Activated B cell treated with CpG ODN at 0.5 μM for 24 hours (primary cell): Measurements from ENCODE around the gene BMP6. TPM values are rescaled to one million over a fixed set of nuclear protein-coding genes. Genes with fewer than 3 reads are reported as not detected.
A peak's percentile ranks its signal among the peaks of the same experiment; 100 is the strongest.

Experiments used
- ATAC-seq: fragments of 200-7000 bp; cut with Tn5 transposase; one replicate; pipeline ENCODE4 v1.10.0; 2021; ENCODE audit warnings: low read depth, mild to moderate bottlenecking, moderate library complexity
- CTCF ChIA-PET: fragments of 350-600 bp; sonication (Branson Sonifier 250); formaldehyde crosslinking; loops from one replicate; lab custom pipeline; 2021; ENCODE audit warnings: antibody characterized with exemption; lab: Charles Lee
- POLR2A ChIA-PET: fragments of 350-600 bp; sonication (Branson Sonifier 250); formaldehyde crosslinking; loops from one replicate; lab custom pipeline; 2021; ENCODE audit warnings: antibody characterized with exemption; lab: Charles Lee
- DNase-seq: peaks from one replicate; pipeline ENCODE4 v3.0.0; 2022
- H3K27ac Mint-ChIP-seq: one replicate; pipeline ENCODE4 v1.8.0; 2020; ENCODE audit warnings: mixed read lengths
- H3K27me3 Mint-ChIP-seq: one replicate; pipeline ENCODE4 v1.8.0; 2021; ENCODE audit warnings: mixed read lengths
- H3K36me3 Mint-ChIP-seq: one replicate; pipeline ENCODE4 v1.8.0; 2021; ENCODE audit warnings: low read depth, mixed read lengths
- H3K4me1 Mint-ChIP-seq: one replicate; pipeline ENCODE4 v1.8.0; 2021; ENCODE audit warnings: mixed read lengths
- H3K4me3 Mint-ChIP-seq: one replicate; pipeline ENCODE4 v1.8.0; 2020; ENCODE audit warnings: mild to moderate bottlenecking, mixed read lengths
- H3K9me3 Mint-ChIP-seq: one replicate; pipeline ENCODE4 v1.8.0; 2020; ENCODE audit warnings: mixed read lengths
- intact Hi-C: fragments of 100-400 bp; cut with micrococcal nuclease; formaldehyde crosslinking; loops from one replicate; pipeline ENCODE4 v1.15.1; 2024
- total RNA-seq: library from RNA; stranded (reverse); gene quantifications from 2 replicates; pipeline ENCODE4 v1.2.3, GENCODE V29; 2022
- TF ChIP-seq, protein P1 (sequence below): fragments of 200-600 bp; IDR thresholded peaks from one replicate; pipeline ENCODE4 v1.8.0; 2022; ENCODE audit warnings: antibody characterized with exemption, mild to moderate bottlenecking

The BMP6 gene
- total RNA-seq, 1 donor from 2014 or later, result 0.75 TPM

DNA sequence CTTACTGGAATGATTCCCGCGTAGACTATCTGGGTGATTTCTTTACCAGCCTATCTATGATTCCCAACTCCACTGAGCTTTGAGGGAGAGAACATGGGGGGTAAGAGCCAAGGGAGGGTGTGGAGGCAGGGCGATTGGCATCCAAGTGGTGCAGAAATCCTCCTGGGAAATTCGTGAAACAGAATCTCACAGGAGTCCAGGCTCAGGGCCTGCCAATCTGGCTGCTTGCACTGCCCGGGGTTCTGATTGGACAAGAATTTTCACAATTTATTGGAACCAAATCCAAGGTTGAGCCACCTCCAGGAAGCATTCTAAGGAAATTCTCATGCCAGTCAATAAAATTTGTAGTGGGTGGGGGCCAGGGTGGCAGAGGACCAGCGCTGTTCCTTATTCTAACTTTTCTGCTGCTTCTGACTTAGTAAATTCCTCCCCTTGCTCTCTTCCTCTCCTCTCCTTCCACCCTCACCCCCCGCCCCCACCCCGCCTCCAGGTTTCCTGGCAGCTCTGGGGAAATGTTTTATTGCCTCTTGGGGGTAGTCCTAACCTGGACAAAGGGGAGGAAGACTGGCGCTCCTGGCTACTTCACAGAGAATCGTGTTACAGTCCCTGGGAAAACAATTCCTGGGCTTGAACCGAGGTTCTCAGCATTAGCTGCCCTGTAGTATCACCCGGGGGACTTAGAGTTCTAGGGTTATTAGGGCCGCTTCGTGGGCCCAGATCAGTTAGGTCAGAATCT, 3.1 kb downstream of the BMP6 start:
- CTCF ChIA-PET, result interaction anchor here (1.1 to 2.2 kb wide), 2 partner anchors 263 to 490 kb away, joined by 3 to 8 read pairs; no protein-coding TSS in a partner anchor

DNA sequence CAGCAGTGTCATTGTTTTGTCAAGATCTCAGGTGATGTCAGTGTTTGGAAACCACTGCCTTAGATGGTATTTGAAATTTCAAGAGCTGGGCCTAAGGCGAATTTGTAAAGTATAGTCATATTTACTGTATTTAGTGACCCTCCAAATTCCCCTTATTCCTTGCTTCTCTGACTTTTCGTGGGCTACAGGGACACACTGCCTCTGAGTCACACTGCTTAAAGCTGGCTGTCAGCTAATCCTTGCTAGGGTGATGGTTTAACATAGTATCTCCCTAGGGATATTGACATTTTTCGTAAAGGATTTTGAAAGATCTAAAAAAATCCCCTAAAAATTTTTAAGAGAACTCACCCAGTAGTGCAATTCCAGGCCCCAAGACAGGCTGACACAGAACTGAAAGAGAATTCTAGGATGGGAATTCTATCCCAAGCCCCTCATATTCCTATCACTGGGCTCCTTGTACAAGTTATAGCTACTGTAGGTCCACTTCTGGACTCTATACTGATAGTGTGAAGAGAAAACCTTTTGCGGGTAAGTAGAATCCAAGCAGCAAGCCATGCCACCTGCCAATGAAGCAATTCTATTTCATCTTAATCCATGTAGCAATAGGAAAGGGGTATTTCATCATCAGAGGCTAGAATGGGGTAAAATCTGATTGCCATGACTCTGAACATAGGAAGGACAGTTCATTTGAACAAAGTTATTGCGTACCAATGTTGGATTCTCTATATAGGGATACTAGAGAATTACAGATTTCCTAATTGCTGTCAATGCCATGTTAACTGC, 4.3 kb downstream of the BMP6 start:
- no peak for DNase-seq
- no peak overlapping the region for H3K4me3 Mint-ChIP-seq
- H3K27ac Mint-ChIP-seq, result no peak overlapping the region
- ChIA-PET POLR2A (interaction anchor here (0.5 kb wide), 1 partner anchor 32 kb away, joined by 3 read pairs; no protein-coding TSS in a partner anchor), CTCF (no interaction called here)
- no peaks in the 10 kb centered on the region for H3K9me3 Mint-ChIP-seq
- ATAC-seq, result no peak
- TF ChIP-seq, protein P1, sequence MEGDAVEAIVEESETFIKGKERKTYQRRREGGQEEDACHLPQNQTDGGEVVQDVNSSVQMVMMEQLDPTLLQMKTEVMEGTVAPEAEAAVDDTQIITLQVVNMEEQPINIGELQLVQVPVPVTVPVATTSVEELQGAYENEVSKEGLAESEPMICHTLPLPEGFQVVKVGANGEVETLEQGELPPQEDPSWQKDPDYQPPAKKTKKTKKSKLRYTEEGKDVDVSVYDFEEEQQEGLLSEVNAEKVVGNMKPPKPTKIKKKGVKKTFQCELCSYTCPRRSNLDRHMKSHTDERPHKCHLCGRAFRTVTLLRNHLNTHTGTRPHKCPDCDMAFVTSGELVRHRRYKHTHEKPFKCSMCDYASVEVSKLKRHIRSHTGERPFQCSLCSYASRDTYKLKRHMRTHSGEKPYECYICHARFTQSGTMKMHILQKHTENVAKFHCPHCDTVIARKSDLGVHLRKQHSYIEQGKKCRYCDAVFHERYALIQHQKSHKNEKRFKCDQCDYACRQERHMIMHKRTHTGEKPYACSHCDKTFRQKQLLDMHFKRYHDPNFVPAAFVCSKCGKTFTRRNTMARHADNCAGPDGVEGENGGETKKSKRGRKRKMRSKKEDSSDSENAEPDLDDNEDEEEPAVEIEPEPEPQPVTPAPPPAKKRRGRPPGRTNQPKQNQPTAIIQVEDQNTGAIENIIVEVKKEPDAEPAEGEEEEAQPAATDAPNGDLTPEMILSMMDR, result no peak
- H3K36me3 Mint-ChIP-seq, result no peaks in the 10 kb centered on the region
- peaks cover 65% of the 10 kb centered on the region for H3K27me3 Mint-ChIP-seq
- intact Hi-C loops, result no loop called here
- H3K4me1 Mint-ChIP-seq, result peaks cover 26% of the 10 kb centered on the region

More for the DNA sequence above, 3.1 kb downstream of the BMP6 start:
- H3K4me1 Mint-ChIP-seq, result peaks cover 26% of the 10 kb centered on the region
- H3K9me3 Mint-ChIP-seq, result no peaks in the 10 kb centered on the region
- POLR2A ChIA-PET, result interaction anchor here (0.6 kb wide), 1 partner anchor 373 kb away, joined by 3 read pairs; no protein-coding TSS in a partner anchor
- ATAC-seq, result no peak
- DNase-seq, result no peak
- no peaks in the 10 kb centered on the region for H3K36me3 Mint-ChIP-seq
- H3K27ac Mint-ChIP-seq, result no peak overlapping the region
- H3K4me3 Mint-ChIP-seq, result peak overlapping the region; percentile 63
- TF ChIP-seq, protein P1, result no peak
- H3K27me3 Mint-ChIP-seq, result peaks cover 62% of the 10 kb centered on the region
- intact Hi-C loops, result loop anchor here (5.0 kb wide), 1 partner anchor 183 kb away; the partner anchor contains the start of gene TXNDC5

DNA sequence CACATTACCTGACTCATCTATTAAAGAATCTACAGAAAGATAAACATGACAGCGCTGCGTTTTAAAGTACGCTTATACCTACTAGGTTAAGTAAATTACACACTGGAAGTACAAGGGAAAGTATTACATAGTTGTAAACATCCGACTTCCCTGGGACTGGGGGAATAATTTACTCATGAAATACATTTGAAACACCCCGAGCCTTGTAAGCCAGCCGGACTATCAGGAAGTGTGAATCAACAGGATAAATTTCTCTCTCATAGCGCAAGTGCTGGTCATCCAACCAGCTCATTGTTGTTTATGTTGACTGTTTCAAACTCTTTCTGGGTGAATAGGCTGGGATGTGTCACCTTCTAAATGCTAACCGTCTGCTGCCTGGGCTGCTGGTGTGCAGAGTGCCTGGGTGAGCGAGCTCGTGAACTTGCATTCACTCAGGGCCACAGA, 4.9 kb downstream of the BMP6 start:
- ATAC-seq (no peak), DNase-seq (no peak)
- peaks cover 22% of the 10 kb centered on the region for H3K4me1 Mint-ChIP-seq
- H3K36me3 Mint-ChIP-seq, result no peaks in the 10 kb centered on the region
- H3K27ac Mint-ChIP-seq, result no peak overlapping the region
- intact Hi-C loops, result no loop called here
- ChIA-PET CTCF (no interaction called here), POLR2A (no interaction called here)
- H3K9me3 Mint-ChIP-seq, result no peaks in the 10 kb centered on the region
- peaks cover 66% of the 10 kb centered on the region for H3K27me3 Mint-ChIP-seq
- H3K4me3 Mint-ChIP-seq, result no peak overlapping the region
- TF ChIP-seq, protein P1, result no peak

DNA sequence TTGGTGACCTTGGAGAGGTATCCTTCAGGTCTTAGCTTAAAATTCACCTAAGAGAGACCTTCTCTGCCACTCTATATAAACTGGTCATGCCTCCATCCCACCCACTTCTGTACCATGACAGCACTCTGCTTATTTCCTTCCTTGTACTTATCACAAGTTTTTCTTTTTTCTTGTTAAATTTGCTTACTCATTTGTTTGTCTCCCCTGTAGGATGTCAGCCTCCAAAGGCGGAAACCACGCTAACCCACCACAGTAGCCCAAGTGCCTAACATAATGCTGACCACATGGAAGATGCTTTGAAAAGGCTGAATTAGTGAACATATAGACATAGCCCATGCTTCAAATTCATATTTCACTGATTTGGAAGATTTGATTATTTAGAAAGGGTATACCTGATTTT, 5.4 kb downstream of the BMP6 start:
- TF ChIP-seq, protein P1, result no peak
- POLR2A ChIA-PET, result no interaction called here
- CTCF ChIA-PET, result no interaction called here
- Mint-ChIP-seq H3K36me3 (no peaks in the 10 kb centered on the region), H3K27ac (no peak overlapping the region), H3K4me1 (peaks cover 19% of the 10 kb centered on the region), H3K27me3 (peaks cover 71% of the 10 kb centered on the region), H3K9me3 (no peaks in the 10 kb centered on the region), H3K4me3 (no peak overlapping the region)
- ATAC-seq, result no peak
- intact Hi-C loops, result no loop called here
- DNase-seq, result no peak

DNA sequence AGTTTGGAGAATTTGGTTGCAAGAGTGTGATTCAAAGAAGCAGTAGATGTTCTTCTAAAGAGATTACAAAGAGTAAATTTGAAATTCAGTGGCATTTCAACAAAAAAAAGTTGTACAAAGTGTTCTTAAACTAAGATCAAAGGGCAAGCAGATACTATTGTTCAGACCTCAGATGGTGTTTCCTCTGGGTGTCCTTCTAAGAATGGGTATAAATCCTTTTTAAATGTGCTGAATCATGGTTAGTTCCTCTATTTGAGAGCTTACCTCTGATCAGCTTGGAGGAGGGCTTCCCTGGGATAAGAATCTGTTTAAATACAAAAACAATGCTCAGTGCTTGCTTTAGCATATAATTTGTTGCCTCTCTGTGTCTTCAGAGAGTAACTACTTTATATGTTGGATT, 6.3 kb downstream of the BMP6 start:
- Mint-ChIP-seq H3K27me3 (peaks cover 74% of the 10 kb centered on the region), H3K36me3 (no peaks in the 10 kb centered on the region), H3K27ac (no peak overlapping the region), H3K4me3 (no peak overlapping the region), H3K4me1 (peaks cover 17% of the 10 kb centered on the region), H3K9me3 (no peaks in the 10 kb centered on the region)
- intact Hi-C loops, result no loop called here
- ATAC-seq (no peak), DNase-seq (no peak)
- TF ChIP-seq, protein P1, result no peak
- POLR2A ChIA-PET, result no interaction called here
- CTCF ChIA-PET, result no interaction called here
